Transverse colon (tissue), 4 donors: ENCODE measurements around the gene AACS. TPM values are rescaled to one million over a fixed set of nuclear protein-coding genes. Genes with fewer than 3 reads are reported as not detected.
"Not testable (repeated sequence)": the region's sequence is repeated elsewhere in the genome, so short reads cannot be mapped to it uniquely, and the experiment has no call there.

Experiments
- DNase-seq: peaks from one replicate; pipeline ENCODE4 v3.0.0-alpha.2; 2019
- H3K27ac ChIP-seq, 4 donors: fragments of 200-600 bp; sonication (generic); 2 replicates each; pipeline ENCODE4 v1.5.1; 2016 to 2018; ENCODE audit warnings: inconsistent platforms in 4 of 4
- H3K27me3 ChIP-seq: fragments of 200-600 bp; sonication (generic); 2 replicates; pipeline ENCODE4 v1.5.1; 2017; ENCODE audit warnings: inconsistent platforms
- H3K36me3 ChIP-seq, 4 donors: fragments of 200-600 bp; sonication (generic); 2 replicates each; pipeline ENCODE4 v1.5.1; 2017 to 2019; ENCODE audit warnings: inconsistent platforms in 4 of 4
- H3K4me1 ChIP-seq, 4 donors: fragments of 200-600 bp; sonication (generic); 2 replicates each; pipeline ENCODE4 v1.5.1; 2017 to 2020; ENCODE audit warnings: inconsistent platforms in 4 of 4
- H3K4me3 ChIP-seq, 4 donors: fragments of 200-600 bp; sonication (generic); 1 replicate in 1 of 4; 2 replicates in 3 of 4; pipeline versions ENCODE4 v1.5.1 to v1.6.1; 2017 to 2019; ENCODE audit warnings: inconsistent platforms in 4 of 4
- H3K9me3 ChIP-seq, 2 donors: fragments of 200-600 bp; sonication (generic); 2 replicates each; pipeline ENCODE4 v1.5.1; 2017 to 2019; ENCODE audit warnings: inconsistent platforms in 2 of 2
- EP300 ChIP-seq: sonication (generic); formaldehyde crosslinking; IDR thresholded peaks from one replicate; pipeline ENCODE4 v1.6.1; 2017; ENCODE audit warnings: antibody characterized with exemption, low read depth
- POLR2A ChIP-seq: fragments of 450-650 bp; IDR thresholded peaks from one replicate; pipeline ENCODE4 v1.6.1; 2016; ENCODE audit warnings: antibody characterized with exemption, mild to moderate bottlenecking, moderate library complexity
- POLR2AphosphoS5 ChIP-seq, 3 donors: sonication (generic); formaldehyde crosslinking; IDR thresholded peaks; one replicate each; pipeline ENCODE4 v1.6.1; 2016; ENCODE audit warnings: antibody characterized with exemption in 3 of 3
- WGBS, 2 donors: methylation state at CpG; one replicate each; pipeline ENCODE4 v1.1.5; 2018; ENCODE audit warnings: low coverage in 1 of 2; 5-methylcytosine and 5-hydroxymethylcytosine counted together
- in situ Hi-C, 4 donors: fragments of 200-750 bp; cut with MboI; loops; one replicate each; pipeline versions ENCODE4 v1.15.0 to v1.15.1; 2017; ENCODE audit warnings: low sequenced_read_pairs in 3 of 4, low pct_ligation_motif_present in 1 of 4, low pct_unique_long_range_greater_than_20kb in 1 of 4
- intact Hi-C: fragments of 100-400 bp; cut with DNase I; formaldehyde crosslinking; loops from one replicate; pipeline ENCODE4 v1.15.1; 2023; ENCODE audit warnings: low total_unique reads
- total RNA-seq, 4 donors: library from RNA; depleted of rRNA; stranded (reverse); fragments of >200 nt; gene quantifications; one replicate each; pipeline ENCODE4 v1.1.0, GENCODE V29; 2016
- TF ChIP-seq, protein P1 (sequence below), 5 experiments: fragments of 200-600 bp in 3 of 5; fragments of 450-650 bp in 2 of 5; sonication (generic) in 3 of 5; IDR thresholded peaks; 1 replicate in 2 of 5; 2 replicates in 3 of 5; pipeline ENCODE4 v1.5.1; 2016 to 2017; ENCODE audit warnings: antibody characterized with exemption in 5 of 5, inconsistent platforms in 3 of 5, mild to moderate bottlenecking in 2 of 5, moderate library complexity in 1 of 5

The AACS gene
- total RNA-seq, 4 donors from 2014 or later: 18.5 to 33.7 (median 27.1) TPM

- Histone ChIP-seq H3K4me3 (no peak overlapping the region), H3K4me1 (no peaks in the 10 kb centered on the region), H3K27ac (no peak overlapping the region), H3K36me3 (peaks cover 0 to 6% (median 3%) of the 10 kb centered on the region in 4 donors), H3K27me3 (no peaks in the 10 kb centered on the region), H3K9me3 (no peaks in the 10 kb centered on the region)
- no peak for DNase-seq
- TF ChIP-seq POLR2A (no peak), POLR2AphosphoS5 (IDR thresholded peaks at IDR 0.05) (no peak), EP300 (no peak)
- TF ChIP-seq, protein P1, sequence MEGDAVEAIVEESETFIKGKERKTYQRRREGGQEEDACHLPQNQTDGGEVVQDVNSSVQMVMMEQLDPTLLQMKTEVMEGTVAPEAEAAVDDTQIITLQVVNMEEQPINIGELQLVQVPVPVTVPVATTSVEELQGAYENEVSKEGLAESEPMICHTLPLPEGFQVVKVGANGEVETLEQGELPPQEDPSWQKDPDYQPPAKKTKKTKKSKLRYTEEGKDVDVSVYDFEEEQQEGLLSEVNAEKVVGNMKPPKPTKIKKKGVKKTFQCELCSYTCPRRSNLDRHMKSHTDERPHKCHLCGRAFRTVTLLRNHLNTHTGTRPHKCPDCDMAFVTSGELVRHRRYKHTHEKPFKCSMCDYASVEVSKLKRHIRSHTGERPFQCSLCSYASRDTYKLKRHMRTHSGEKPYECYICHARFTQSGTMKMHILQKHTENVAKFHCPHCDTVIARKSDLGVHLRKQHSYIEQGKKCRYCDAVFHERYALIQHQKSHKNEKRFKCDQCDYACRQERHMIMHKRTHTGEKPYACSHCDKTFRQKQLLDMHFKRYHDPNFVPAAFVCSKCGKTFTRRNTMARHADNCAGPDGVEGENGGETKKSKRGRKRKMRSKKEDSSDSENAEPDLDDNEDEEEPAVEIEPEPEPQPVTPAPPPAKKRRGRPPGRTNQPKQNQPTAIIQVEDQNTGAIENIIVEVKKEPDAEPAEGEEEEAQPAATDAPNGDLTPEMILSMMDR (IDR thresholded peaks at IDR 0.05): no peak
- intact Hi-C loops: loop anchor here (1.0 kb wide), 1 partner anchor 23 kb away; no protein-coding TSS in a partner anchor
- WGBS, 2 donors: 83 to 92% methylated on average over 2 to 19 of the region's 19 CpGs
- in situ Hi-C loops: no loop called here
Observed at GRCh38 chr12:125136702-125137101, 71.5 kb downstream of the AACS start.

- H3K9me3 ChIP-seq: no peaks in the 10 kb centered on the region
- TF ChIP-seq POLR2AphosphoS5 (IDR thresholded peaks at IDR 0.05): no peak
- TF ChIP-seq, protein P1 (IDR thresholded peaks at IDR 0.05): no peak
- TF ChIP-seq EP300: no peak
- no peak for TF ChIP-seq POLR2A
- no peak for DNase-seq
- no peak overlapping the region for H3K27ac ChIP-seq
- H3K27me3 ChIP-seq: no peaks in the 10 kb centered on the region
- in situ Hi-C loops (no loop called here), intact Hi-C loops (no loop called here)
- H3K4me3 ChIP-seq: no peak overlapping the region
- H3K4me1 ChIP-seq: no peaks in the 10 kb centered on the region
- H3K36me3 ChIP-seq: peaks cover 0 to 6% (median 3%) of the 10 kb centered on the region in 4 donors
- 50 to 86% methylated on average over 2 to 17 of the region's 17 CpGs for WGBS, 2 donors
Observed at GRCh38 chr12:125137766-125138344, 72.6 kb downstream of the AACS start.

DNA sequence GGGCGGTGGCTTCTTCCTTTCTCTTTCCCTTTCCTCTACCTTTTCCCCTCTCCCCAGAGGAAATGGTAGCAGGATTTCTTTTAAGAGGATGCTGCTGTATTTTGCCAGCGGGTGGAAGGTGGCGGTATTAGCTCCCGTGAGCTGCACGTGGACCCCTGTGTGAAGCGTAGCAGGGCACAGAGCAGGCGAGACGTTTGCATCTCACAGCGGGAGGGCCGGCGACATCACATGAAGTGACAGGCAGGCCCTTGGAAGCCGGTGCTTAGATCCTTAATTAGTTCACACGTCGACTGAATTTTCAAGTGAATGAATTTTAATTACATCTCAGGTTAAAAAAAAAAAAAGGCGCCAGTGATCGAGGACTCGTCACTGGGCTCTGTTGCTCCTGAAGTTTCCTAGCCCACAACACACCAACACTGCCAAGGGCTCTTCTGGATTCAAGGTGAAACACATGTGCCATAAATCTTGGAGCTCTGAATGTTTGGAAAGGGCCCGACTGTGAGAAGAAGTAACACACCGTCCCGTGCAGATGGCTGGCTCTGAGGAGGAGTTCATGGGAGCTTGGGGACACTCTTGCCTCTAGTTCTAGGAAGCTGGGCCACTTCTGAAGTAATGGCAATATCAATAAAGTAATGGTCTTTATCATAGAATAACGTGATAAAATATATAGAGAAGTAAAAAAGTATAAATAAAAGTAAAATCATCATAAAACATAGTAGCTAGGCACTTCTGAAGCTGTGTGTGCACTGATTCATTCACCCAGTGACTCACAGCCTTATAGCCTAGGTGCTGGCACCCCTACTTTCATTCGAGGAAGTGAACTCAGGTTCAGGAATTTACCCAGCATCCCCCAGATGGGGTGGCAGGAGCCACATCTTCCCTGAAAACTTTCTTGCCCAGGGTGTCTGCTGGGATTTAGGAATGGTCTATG lies 75.3 kb downstream of the AACS start:
- DNase-seq: no peak
- in situ Hi-C loops: no loop called here
- TF ChIP-seq POLR2A: no peak
- H3K36me3 ChIP-seq: peaks cover 0 to 6% (median 1%) of the 10 kb centered on the region in 4 donors
- H3K9me3 ChIP-seq: no peaks in the 10 kb centered on the region
- no peak overlapping the region for H3K27ac ChIP-seq
- no peak overlapping the region for H3K4me3 ChIP-seq
- H3K27me3 ChIP-seq: no peaks in the 10 kb centered on the region
- intact Hi-C loops: no loop called here
- WGBS, 2 donors: 84 to 87% methylated on average over 12 to 22 of the region's 22 CpGs
- no peaks in the 10 kb centered on the region for H3K4me1 ChIP-seq

DNA sequence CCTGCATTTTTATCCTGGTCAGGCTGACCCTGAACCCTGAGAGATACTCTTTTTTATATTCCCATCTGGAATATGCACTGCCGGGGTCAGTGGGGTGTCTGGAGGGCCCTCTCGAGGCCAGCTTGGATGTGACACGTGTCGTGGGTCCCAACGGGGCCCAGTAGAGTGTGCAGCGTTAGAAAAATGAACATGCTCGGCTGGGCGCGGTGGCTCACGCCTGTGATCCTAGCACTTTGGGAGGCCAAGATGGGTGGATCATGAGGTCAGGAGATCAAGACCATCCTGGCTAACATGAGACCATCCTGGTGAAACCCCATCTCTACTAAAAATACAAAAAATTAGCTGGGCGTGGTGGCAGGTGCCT lies 76.0 kb downstream of the AACS start:
- H3K27me3 ChIP-seq, DNase-seq, H3K27ac ChIP-seq, H3K9me3 ChIP-seq, H3K4me1 ChIP-seq, intact Hi-C loops, in situ Hi-C loops, H3K4me3 ChIP-seq, H3K36me3 ChIP-seq: not testable (repeated sequence)
- WGBS, 2 donors: 67 to 91% methylated on average over 1 to 11 of the region's 11 CpGs

- Histone ChIP-seq H3K4me1 (no peaks in the 10 kb centered on the region), H3K9me3 (no peaks in the 10 kb centered on the region), H3K27me3 (no peaks in the 10 kb centered on the region), H3K4me3 (no peak overlapping the region), H3K36me3 (no peaks in the 10 kb centered on the region), H3K27ac (no peak overlapping the region)
- in situ Hi-C loops: no loop called here
- 40 to 82% methylated on average over 1 to 9 of the region's 9 CpGs for WGBS, 2 donors
- intact Hi-C loops: no loop called here
- TF ChIP-seq, protein P1 (IDR thresholded peaks at IDR 0.05): no peak
- TF ChIP-seq POLR2A (no peak), POLR2AphosphoS5 (IDR thresholded peaks at IDR 0.05) (no peak), EP300 (no peak)
- no peak for DNase-seq
Observed at GRCh38 chr12:125142601-125143000, 77.4 kb downstream of the AACS start.
